NCI-H187 (cell line): Measurements from ENCODE around the gene MNS1.
A peak's percentile ranks its signal among the peaks of the same experiment; 100 is the strongest.
"Not testable (repeated sequence)": the region's sequence is repeated elsewhere in the genome, so short reads cannot be mapped to it uniquely, and the experiment has no call there.

Experiments
- DNase-seq, 2 experiments: peaks; one replicate each; lab custom pipeline; 2025; lab: John Stamatoyannopoulos, UW

MNS1 gene, protein sequence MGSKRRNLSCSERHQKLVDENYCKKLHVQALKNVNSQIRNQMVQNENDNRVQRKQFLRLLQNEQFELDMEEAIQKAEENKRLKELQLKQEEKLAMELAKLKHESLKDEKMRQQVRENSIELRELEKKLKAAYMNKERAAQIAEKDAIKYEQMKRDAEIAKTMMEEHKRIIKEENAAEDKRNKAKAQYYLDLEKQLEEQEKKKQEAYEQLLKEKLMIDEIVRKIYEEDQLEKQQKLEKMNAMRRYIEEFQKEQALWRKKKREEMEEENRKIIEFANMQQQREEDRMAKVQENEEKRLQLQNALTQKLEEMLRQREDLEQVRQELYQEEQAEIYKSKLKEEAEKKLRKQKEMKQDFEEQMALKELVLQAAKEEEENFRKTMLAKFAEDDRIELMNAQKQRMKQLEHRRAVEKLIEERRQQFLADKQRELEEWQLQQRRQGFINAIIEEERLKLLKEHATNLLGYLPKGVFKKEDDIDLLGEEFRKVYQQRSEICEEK

DNA sequence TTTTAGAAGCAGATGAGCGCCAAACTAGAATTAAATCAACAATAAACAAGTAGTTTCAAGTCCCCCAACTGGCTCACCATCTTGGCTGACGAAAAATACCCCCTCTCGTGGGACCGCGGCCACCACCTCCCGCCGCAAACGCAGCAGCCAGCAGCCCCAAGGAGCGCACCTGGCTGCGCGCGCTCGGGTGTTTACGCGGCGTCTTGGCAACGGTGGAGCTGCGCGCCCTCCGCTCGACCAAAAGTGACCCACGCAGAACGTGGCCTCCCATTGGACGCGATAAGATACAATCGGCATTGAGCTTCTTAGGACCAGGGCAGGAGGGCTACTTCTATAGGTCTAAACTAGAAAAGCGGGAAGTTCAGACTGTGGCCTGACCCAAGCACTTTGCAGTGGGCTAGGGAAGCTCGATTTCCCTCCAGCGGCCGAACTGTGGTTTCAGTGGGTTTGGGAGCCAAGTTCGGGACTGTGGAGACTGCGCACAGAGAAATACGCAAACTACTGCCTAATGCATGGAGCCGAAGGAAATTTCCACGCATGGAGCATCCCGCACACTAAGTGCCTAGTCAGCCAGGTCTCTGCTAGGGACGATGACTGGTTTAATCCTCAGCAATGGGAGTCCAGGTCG is at the start of gene MNS1:
Gene MNS1 (minus strand): TSS at position 245 of the 628 bp plus-strand sequence. CDS start 165 bp downstream, at position 80.
- DNase-seq = peak; percentile 59 to 73

DNA sequence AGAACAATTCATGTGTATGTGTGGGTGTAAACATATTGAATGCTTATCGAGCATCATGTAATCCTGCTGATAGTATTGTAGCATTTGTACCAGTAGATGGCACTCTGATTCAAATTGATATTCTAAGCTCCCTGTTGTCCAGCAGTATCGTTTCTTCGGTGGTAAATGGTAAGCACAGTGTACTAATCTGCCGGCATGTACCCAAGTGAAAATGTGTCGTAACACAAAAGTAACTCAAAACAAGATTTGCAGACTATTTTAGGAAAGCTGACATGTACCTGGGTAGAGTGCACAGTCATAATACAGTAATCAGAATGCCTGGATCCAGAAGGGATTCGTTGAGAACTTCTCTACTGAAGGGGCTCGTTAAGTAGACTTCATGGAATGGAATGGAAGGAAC is 31.7 kb upstream of the MNS1 start:
- peak; percentile 3 to 5 for DNase-seq

DNA sequence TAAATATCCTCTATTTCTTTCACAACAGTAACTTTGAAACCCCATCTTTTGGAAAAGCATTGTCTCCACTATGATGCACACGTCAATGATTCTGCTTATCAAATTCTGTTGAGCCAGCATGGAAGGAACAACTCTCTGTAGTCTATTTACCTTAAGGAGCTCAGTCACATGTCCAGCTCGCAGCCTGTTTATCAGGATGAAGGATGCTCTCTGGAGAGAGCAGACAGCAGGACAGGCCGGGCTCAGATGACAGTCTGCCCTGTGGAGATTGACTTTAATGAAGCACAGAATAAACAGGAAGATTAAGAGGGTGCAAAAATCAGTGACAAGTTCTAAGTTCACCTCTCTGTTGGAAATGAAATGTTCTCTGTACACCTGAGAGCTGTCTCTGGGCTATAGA is 30.6 kb upstream of the MNS1 start:
- DNase-seq = no peak

DNA sequence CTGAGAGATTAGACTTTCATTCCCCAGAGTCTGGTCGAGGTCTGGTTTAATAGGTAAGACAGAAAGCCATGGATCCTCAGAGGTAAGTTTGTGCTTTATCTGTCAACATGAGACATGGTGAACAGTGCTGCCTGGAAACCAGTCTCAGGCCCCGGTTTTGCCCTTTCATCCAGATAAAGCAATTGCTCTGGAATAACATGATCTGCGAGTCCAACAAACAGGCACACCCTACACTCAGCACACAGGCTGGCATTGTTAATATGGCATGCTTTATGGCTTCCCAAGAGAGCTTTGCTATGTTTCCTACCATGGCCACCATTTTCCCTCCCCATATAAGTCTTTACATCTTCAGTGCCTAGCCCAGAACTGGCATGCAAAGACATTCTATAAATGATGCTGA is 30.1 kb upstream of the MNS1 start:
- no peak for DNase-seq

DNA sequence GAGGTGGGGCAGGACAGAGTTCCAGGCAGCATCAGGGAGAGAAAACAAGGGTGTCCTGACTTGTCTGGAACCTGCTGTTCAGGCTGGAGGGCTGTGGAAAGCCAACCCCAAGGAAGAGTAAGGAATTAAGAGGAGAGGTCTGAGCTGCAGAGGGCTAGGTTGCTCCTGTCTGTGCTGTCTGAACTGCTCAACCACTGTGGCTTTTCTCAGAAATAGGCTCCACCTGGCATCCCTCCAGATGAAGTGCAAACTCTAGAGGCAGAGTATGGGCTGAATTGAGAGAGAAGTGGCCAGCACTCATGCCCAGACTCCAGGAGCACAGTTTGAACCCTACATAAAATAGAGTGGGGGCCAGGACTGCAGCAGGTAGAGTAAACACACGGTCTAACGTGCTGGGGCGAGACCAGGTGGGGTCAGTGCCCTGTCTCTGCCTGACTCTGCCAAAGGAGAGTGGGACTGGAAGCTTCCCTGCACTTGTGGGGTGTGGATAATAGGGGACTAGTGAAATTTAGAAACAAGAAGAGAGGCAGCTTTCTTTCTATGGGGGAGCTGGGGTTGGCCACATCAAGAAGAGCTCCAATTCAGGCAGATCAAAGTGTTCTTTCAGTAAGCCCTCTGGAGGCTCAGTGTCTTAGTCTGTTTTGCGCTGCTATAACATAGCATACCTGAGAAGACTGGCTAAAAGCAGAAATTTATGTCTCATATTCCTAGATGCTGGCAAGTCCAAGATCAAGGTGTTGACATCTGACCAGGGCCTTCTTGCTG is 28.0 kb upstream of the MNS1 start:
- no peak for DNase-seq

DNA sequence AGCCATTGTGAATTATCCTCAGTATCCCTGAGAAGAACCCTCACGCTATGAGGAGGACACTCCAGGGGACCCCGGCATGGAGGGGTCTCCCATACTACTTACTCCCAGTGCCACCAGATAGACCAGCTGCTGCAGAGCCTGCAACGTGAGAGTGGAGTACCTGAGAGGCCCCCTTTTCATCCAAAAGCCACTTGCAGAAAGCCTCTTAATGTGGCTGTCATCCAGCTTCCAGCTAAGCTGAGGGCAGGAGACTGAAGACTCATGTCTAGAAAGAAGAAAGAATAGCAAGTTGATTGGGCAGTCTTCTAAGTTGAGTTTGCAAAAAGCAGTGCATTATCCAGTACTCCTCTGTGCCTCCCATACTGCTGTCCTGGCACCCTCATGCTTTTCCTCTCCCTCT is 27.3 kb upstream of the MNS1 start:
- DNase-seq = no peak

DNA sequence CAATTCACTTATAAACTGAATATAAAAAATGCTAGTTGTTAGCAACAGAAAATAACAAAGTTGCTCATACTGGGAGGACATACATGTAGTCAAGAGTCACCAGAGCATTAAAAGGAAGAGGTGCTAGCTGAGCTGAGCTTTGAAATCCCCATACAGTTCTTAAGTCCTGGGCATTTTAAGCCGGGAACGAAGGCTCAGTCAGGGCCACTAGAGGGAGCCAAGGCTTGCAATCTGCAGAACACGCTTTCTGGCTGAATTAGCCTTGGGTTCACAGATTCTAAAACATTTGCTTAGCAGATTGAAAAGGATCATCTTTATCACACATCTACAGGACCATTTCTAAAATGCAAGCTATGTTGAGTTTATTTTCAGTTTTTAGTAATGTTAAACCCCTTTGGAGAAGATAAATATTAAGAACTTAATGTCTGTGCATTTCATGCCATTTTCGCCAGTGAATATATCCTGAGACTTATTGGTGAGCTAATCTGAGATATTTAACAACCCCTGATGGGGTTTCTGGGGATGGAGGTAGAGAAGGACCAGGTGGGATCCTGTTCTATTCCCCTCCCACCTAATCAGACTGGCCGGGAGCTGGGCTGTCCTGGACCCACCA is 26.3 kb upstream of the MNS1 start:
- peak; percentile 2 to 32 for DNase-seq

DNA sequence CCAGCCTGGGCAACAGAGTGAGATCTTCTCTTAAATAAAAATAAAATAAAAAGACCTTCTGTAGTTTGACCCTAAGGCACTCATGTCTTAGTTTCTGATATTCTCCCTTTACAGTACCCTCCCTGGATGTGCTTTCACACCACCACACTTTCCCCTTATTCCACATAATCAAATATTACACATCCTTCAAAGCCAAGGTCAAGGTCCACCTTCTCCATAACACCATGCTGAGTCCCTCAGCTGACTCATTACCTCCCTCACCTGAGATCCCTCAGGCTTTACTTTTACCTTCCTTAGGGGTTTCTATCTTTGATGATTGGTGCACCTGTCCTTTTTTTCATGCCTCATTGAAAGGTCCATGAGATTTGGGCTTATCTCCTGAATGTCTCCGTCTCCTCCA is 25.5 kb upstream of the MNS1 start:
- no peak for DNase-seq

DNA sequence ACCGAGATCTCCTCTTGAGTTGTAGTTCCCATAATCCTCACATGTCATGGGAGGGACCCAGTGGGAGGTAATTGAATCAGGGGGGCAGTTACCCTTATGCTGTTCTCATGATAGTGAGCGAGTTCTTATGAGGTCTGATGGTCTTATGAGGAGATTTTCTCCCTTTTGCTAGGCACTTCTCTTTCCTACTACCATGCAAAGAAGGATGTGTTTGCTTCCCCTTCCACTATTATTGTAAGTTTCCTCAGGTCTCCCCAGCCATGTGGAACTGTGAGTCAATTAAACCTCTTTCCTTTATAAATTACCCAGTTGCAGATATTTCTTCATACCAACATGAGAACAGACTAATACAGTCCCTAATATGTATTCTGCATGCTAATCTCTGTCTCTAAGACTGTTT is 21.3 kb upstream of the MNS1 start:
- not testable (repeated sequence) for DNase-seq

DNA sequence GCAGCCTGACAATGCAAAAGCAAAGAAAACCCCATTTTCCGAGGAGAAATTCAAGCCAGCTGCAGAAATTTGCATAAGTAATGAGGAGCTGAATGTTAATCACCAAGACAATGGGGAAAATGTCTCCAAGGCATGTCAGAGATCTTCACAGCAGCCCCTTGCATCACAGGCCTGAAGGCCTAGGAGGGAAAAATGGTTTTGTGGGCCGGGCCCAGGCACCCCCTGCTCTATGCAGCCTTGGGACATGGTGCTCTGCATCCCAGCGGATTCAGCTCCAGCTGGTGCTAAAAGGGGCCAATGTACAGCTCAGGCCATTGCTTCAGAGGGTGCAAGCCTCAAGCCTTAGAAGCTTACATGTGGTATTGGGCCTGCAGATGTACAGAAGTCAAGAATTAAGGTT is 20.5 kb upstream of the MNS1 start:
- not testable (repeated sequence) for DNase-seq

DNA sequence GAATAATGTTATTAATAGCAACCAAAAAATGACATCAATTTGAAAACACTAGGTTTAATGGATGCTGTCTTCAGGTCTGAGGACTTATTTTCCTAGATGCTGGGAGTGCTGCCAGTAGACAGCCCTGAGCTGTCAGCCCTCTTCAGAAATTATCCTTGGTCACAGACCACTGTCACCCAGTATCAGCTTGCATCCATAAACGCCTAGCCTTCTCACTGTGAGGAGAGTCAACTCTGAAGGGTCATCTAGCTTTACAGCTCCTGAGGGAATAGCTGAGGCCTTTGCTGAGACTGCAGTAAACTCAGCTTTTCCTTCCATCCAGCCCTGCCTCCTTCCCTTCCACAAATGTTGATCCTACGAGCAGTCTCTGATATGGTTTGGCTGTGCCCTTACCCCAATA is 19.4 kb upstream of the MNS1 start:
- DNase-seq = peak; percentile 9 to 23

DNA sequence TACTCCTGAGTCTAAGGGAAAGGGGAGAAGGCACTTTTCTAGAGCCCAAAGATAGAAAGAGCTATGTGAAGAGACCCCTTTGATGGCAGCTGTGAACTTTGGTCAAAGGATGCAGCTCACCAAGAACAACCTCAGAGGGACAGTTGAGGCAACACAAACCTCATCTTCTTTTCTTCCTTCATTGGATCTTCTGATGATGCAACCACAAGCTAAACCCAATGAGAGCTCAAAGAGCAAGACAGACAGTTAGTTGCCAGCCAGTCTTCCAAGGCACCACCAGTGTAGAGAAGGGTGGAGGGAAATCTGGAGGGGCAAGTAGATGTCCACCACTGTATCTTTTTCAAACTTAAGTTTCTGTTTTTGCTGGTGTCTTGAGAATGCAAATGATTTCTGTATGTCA is 10.4 kb upstream of the MNS1 start:
- no peak for DNase-seq

DNA sequence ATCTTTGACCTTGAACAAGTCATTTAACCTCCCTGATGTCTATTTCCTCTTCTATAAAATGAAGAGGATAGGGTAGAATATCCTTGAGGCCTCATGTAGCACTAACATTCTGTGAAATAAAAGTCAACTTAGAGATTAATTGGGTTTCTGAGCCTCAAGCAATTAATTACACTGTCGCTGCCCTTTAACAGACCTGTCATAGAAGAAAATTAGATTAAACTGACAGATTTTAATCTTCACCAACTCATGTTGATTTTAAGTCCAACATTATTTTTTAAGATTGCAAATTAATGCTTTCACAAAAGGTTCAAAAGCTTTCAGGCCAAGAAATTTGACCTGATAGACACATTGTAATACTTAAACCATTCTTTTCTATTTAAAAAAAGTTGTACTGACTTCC is 8.1 kb upstream of the MNS1 start:
- DNase-seq = no peak

DNA sequence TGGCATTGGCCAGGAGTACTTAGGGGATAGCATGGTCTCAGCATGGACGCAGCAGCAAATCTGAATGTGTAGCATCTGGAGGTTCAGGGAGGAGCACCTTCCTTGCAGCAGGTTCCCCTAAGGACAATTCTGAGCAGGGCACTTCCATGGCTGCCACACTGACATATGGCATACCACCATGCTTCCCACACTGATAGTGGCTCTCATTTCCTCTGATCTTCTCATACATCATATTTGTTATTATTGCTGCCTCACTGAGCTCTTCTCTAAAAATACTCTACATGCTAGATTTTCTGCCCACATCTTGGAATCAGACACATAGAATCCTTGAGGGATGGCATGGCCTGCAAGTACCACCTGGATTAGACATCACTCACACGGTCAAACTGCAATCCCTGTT is 7.3 kb upstream of the MNS1 start:
- no peak for DNase-seq

DNA sequence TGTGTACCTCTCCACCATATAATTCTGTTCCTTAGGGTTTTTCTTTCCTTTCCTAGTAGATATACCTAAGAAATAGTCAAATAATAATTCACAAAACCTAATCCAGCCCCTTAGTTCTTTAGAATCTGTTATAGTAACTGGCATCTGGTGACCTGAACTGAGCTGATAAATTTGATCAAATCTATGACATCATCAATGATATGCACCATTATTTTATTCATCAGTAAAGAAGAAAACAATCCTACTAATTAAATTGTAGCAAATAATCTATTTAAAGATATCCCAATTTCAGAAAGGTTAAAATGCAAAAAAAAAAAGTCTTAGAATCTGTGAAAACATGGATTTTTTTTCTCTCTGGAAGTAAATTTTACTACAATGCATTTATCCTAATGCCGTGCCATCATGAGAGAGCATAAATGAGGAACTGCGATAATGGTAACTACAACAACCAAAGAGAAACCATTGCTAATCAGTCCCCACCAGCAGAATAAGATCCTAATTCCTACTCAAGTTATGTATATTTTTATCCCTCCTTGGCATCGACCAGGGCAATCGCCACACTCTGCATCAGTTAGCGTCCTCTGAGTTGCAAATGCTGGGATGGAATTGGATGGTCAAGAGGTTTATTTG is 6.6 kb upstream of the MNS1 start:
- DNase-seq = no peak

DNA sequence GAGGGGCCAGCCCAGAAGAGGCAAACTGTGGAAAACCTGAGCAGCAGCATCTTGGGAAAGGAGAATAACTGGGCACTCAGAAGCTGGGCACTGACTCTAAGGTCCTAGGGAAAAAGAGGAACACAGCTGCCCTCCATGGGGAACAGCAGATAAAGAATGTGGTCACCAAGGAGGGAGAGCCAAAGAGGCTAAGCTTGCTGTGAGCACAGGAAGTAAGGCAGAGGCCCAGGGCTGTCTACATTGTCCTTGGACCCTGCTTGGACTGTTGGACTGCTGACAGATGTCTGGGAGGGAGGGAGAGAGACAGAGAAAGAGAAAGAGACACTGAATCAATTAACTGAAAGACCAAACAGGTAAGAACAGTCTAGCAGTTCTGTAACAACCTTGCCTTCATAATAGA is 4.5 kb upstream of the MNS1 start:
- no peak for DNase-seq

DNA sequence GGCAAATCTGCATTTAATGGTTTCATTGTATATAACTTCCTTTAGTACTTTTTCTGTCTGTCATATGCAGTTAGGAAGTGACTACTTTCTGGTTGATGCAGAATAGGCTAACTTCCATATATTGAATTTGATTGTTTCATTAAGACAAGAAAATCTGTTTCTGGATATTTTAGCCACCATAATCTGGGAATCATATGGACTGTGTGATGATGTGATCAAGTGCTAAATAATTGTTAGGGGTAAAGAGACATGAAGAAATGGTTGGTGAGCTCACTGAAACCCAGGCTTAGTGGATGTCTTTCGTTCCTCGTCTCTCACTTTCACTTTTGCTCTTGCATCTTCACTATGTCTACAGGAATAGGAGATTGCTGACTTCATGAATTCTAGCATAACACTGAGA is 3.5 kb upstream of the MNS1 start:
- DNase-seq = no peak

DNA sequence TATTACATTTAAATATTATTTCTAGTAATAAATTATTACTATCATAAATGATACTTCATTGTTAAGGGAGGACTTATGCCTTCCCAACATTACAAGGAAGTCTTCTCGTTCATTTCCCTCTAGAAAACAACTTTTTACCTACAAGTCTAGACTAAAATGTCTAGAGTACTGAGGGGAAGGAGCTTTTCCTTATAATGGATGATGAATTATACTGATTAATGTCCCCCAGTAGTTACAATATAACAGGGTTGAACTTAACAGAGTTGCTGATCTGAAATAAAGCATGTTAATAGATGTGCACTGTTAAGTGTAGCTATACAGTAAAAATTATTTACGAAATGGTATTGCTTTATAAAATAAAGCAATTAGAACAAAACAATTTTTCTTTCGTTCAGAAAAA is 2.7 kb upstream of the MNS1 start:
- DNase-seq = no peak

DNA sequence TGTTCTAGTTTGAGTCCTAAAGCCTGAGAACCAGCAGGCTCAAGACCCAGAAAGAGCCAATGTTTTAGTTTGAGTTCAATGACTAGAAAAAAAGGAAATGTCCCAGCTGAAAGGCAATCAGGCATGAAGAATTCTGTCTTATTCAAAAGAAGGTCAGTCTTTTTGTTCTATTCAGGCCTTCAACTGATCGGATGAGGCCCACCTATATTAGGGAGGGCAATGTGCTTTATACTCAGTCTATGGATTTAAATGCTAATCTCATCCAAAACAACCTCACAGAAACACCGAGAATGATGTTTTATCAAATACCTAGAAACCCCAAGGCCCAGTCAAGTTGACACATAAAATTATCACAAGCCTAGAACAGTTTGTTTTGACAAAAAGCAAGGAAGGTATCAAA is 4.0 kb downstream of the MNS1 start:
- no peak for DNase-seq

DNA sequence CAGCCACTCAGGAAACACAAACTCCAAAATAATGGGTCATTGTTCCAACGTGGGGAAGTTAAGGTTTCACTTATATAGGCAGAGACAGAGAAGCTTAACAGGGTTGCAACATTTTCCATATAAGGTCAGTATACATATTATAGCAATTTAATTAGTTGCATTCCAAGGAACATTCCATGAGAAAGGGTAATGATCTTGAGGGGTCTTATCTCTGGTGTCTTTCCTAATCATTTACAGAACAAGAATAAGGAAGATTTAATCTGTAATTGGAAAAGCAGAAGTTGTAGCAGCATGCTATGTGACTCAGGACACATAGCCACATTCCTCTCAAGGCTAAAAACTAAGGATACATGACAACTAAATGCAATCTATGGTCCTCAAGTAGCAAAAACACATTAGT is 4.9 kb downstream of the MNS1 start:
- DNase-seq = no peak

DNA sequence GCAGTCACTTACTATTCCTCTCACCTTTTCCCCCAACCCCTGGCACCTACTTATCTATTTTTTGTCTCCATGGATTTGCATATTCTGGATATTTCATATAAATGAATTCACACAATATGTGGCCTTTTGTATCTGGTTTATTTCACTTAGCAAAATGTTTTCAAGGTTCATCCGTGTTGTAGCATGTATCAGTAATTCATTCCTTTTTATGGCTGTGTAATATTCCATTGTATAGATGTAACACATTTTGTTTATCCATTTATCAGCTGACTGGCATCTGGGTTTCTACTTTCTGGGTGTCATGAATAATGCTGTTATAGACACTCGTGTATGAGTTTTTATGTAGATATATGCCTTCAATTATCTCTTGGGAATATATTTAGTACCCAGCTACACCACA is 5.8 kb downstream of the MNS1 start:
- DNase-seq = no peak

DNA sequence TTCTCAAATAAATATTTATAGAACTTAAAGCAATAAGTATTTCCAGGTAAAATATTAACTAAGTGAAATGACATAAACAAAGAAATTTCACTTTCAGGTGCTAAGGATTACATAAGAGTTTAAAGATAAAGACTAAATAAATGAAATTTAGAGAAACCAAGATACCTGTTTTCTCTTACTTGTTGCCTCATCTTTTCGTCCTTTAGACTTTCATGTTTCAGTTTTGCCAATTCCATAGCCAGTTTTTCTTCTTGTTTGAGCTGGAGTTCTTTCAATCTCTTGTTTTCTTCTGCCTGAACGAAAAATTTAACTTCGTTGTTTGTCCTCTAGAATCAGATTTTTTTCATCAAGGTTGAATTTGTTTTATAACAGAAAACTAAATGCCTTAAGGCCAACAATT is 8.7 kb downstream of the MNS1 start:
- DNase-seq = no peak
